B cell (primary cell): ENCODE data around the gene GOLGA6L10. TPM values are rescaled to one million over a fixed set of nuclear protein-coding genes. Genes with fewer than 3 reads are reported as not detected.
"Not testable (repeated sequence)": the region's sequence is repeated elsewhere in the genome, so short reads cannot be mapped to it uniquely, and the experiment has no call there.

Experiments
- ATAC-seq: fragments of 200-7000 bp; cut with Tn5 transposase; one replicate; pipeline ENCODE4 v1.10.0; 2021; ENCODE audit warnings: low read depth, mild to moderate bottlenecking, moderate number of reproducible peaks, moderate library complexity
- CTCF ChIA-PET: fragments of 350-600 bp; sonication (Branson Sonifier 250); formaldehyde crosslinking; loops from one replicate; lab custom pipeline; 2021; ENCODE audit warnings: antibody characterized with exemption, inconsistent platforms; lab: Charles Lee
- POLR2A ChIA-PET: fragments of 350-600 bp; sonication (Branson Sonifier 250); formaldehyde crosslinking; loops from one replicate; lab custom pipeline; 2021; ENCODE audit warnings: antibody characterized with exemption; lab: Charles Lee
- DNase-seq: peaks from one replicate; pipeline ENCODE4 v3.0.0; 2013
- H2AFZ ChIP-seq: 2 replicates; pipeline ENCODE4 v1.6.1; 2012; ENCODE audit warnings: mild to moderate bottlenecking, low read depth, low read length; ENCODE audit not compliant: insufficient read depth, poor library complexity, severe bottlenecking
- H3K27ac ChIP-seq, 2 donors: 1 replicate in 1 of 2; 2 replicates in 1 of 2; pipeline ENCODE4 v1.5.1; 2012 to 2013; ENCODE audit warnings: low read length in 2 of 2, mild to moderate bottlenecking in 2 of 2, moderate library complexity in 1 of 2
- H3K27me3 ChIP-seq, 4 experiments: fragments of 200-600 bp in 1 of 4; sonication (generic) in 1 of 4; replicated peaks in 1 of 4; 1 replicate in 2 of 4; 2 replicates in 2 of 4; pipeline versions ENCODE4 v1.6.1 to v1.7.0; 2013 to 2016; ENCODE audit warnings: low read length in 3 of 4, mild to moderate bottlenecking in 2 of 4, mixed read lengths in 1 of 4, moderate library complexity in 1 of 4; ENCODE audit not compliant: insufficient read depth in 4 of 4, control insufficient read depth in 3 of 4; ENCODE audit errors: control extremely low read depth in 1 of 4
- H3K36me3 ChIP-seq, 2 experiments: replicated peaks in 1 of 2; 1 replicate in 1 of 2; 2 replicates in 1 of 2; pipeline versions ENCODE4 v1.6.1 to v1.7.1; 2013; ENCODE audit warnings: low read length in 1 of 2; ENCODE audit not compliant: insufficient read depth in 2 of 2, control insufficient read depth in 1 of 2; ENCODE audit errors: control extremely low read depth in 1 of 2, extremely low read depth in 1 of 2
- H3K4me1 ChIP-seq, 2 donors: fragments of 200-600 bp in 1 of 2; sonication (generic) in 1 of 2; 1 replicate in 1 of 2; 2 replicates in 1 of 2; pipeline versions ENCODE4 v1.5.1 to v1.6.1; 2013 to 2017; ENCODE audit warnings: low read length in 2 of 2; ENCODE audit not compliant: control insufficient read depth in 2 of 2, insufficient read depth in 2 of 2
- H3K4me2 ChIP-seq: replicated peaks from 2 replicates; pipeline ENCODE3; 2012; ENCODE audit warnings: mild to moderate bottlenecking, low read depth, low read length; ENCODE audit not compliant: poor library complexity, severe bottlenecking
- H3K4me3 ChIP-seq, 5 experiments: fragments of 200-600 bp in 1 of 5; sonication (generic) in 1 of 5; 1 replicate in 3 of 5; 2 replicates in 2 of 5; pipeline versions ENCODE4 v1.5.1 to v1.7.0; 2011 to 2016; ENCODE audit warnings: low read length in 4 of 5, mild to moderate bottlenecking in 4 of 5, low read depth in 2 of 5, control low read depth in 1 of 5, moderate library complexity in 1 of 5; ENCODE audit not compliant: insufficient read depth in 1 of 5; ENCODE audit errors: control extremely low read depth in 1 of 5, extremely low read depth in 1 of 5
- H3K79me2 ChIP-seq: fragments of 200-600 bp; sonication (generic); one replicate; pipeline ENCODE4 v1.6.0; 2016; ENCODE audit warnings: low read length; ENCODE audit not compliant: control insufficient read depth, insufficient read depth
- H3K9ac ChIP-seq: fragments of 200-600 bp; sonication (generic); 2 replicates; pipeline ENCODE4 v1.6.1; 2017; ENCODE audit warnings: mild to moderate bottlenecking, low read length, moderate library complexity
- H3K9me3 ChIP-seq, 3 donors: one replicate each; pipeline versions ENCODE4 v1.6.1 to v1.7.1; 2013; ENCODE audit warnings: low read length in 2 of 3; ENCODE audit not compliant: control insufficient read depth in 2 of 3, insufficient read depth in 1 of 3; ENCODE audit errors: control extremely low read depth in 1 of 3
- H4K20me1 ChIP-seq: 2 replicates; pipeline ENCODE4 v1.6.0; 2012; ENCODE audit warnings: mild to moderate bottlenecking, low read length; ENCODE audit not compliant: insufficient read depth, control insufficient read depth, poor library complexity, severe bottlenecking
- H3K27ac Mint-ChIP-seq: one replicate; pipeline ENCODE4 v1.8.0; 2021; ENCODE audit warnings: mixed read lengths
- H3K27me3 Mint-ChIP-seq: one replicate; pipeline ENCODE4 v1.8.0; 2021; ENCODE audit warnings: mixed read lengths
- H3K4me1 Mint-ChIP-seq: one replicate; pipeline ENCODE4 v1.8.0; 2021; ENCODE audit warnings: mixed read lengths
- H3K4me3 Mint-ChIP-seq: one replicate; pipeline ENCODE4 v1.8.0; 2021; ENCODE audit warnings: mixed read lengths
- H3K9me3 Mint-ChIP-seq: one replicate; pipeline ENCODE4 v1.8.0; 2022; ENCODE audit warnings: mixed read lengths; ENCODE audit not compliant: insufficient read depth
- EZH2 ChIP-seq: IDR thresholded peaks from 2 replicates; pipeline ENCODE4 v1.6.1; 2012; ENCODE audit warnings: borderline replicate concordance, low read depth, mild to moderate bottlenecking, moderate library complexity, low read length; ENCODE audit not compliant: insufficient read depth, poor library complexity, severe bottlenecking
- whole genome bisulfite sequencing: methylation state at CpG from one replicate; pipeline ENCODE4 v1.1.5; 2013; ENCODE audit warnings: missing lambda C conversion rate; ENCODE audit not compliant: insufficient coverage; 5-methylcytosine and 5-hydroxymethylcytosine counted together
- intact Hi-C: fragments of 100-400 bp; cut with micrococcal nuclease; formaldehyde crosslinking; loops from one replicate; pipeline ENCODE4 v1.10.0; 2022
- polyA plus RNA-seq: library from polyadenylated mRNA; depleted of rRNA; stranded (reverse); fragments of >200 nt; gene quantifications from 2 replicates; pipeline ENCODE4 v1.2.3, GENCODE V29; 2012
- total RNA-seq, 2 donors: library from RNA; stranded (reverse); fragments of 120-200 nt in 1 of 2; gene quantifications; 1 replicate in 1 of 2; 2 replicates in 1 of 2; pipeline versions ENCODE4 v1.2.3 to v1.2.4, GENCODE V29; 2013 to 2022
- TF ChIP-seq, protein P1 (sequence below): fragments of 200-600 bp; IDR thresholded peaks from one replicate; pipeline ENCODE4 v1.8.0; 2022; ENCODE audit warnings: antibody characterized with exemption, mild to moderate bottlenecking

The GOLGA6L10 gene
- total and polyA plus RNA-seq, 2 donors (not counting 1 experiment from before 2014, with no cell fraction given) = 0.73 to 1.1 TPM

DNA sequence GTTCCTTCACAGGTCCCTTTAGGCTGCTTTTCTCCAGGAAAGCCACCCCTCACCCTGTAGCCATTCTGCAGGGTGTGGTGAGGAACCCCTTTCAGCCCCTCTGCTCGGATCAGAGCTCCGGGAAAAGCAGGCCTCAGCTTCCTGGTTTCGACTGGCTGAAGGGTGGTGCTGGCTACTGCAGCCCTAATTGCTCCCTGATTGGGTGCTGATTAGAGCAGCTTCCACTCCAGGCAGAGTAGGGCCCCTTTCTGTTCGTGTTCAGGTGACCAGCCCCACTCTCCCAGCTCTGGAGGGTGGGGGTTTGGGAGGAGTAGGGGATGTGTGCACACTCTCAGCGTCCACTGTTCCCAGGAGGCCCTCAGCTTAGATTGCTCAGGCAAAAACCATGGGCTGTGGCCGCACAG, 49.8 kb downstream of the GOLGA6L10 start:
- POLR2A ChIA-PET, DNase-seq: not testable (repeated sequence)
- 100% methylated on average over 3 of the region's 6 CpGs for WGBS

DNA sequence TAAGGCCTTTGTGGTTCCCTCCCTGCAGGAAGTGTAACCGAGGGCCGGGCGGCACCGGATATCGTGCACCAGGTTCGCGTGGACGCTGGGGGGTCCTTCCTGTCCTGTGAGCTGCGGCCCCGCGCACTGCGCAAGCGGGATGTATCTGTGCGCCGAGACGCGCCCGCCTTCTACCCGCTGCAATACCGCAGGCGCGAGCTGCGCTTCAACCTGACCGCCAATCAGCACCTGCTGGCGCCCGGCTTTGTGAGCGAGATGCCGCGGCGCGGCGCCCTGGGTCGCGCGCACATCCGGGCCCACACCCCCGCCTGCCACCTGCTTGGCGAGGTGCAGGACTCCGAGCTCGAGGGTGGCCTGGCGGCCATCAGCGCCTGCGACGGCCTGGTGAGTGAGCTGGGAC, 50.8 kb downstream of the GOLGA6L10 start:
- H3K27ac ChIP-seq = no peak overlapping the region

More for the DNA sequence above, 49.8 kb downstream of the GOLGA6L10 start:
- H3K27ac Mint-ChIP-seq, H3K36me3 ChIP-seq, H3K27me3 ChIP-seq, H3K27me3 Mint-ChIP-seq, ATAC-seq, intact Hi-C loops, H3K9ac ChIP-seq, H4K20me1 ChIP-seq, H3K9me3 Mint-ChIP-seq, H3K4me1 ChIP-seq, H3K4me3 ChIP-seq, H2AFZ ChIP-seq, H3K4me3 Mint-ChIP-seq, H3K79me2 ChIP-seq, H3K4me1 Mint-ChIP-seq, H3K4me2 ChIP-seq, CTCF ChIA-PET, H3K9me3 ChIP-seq, H3K27ac ChIP-seq: not testable (repeated sequence)

More for the DNA sequence above, 50.8 kb downstream of the GOLGA6L10 start:
- ChIA-PET CTCF (no interaction called here), POLR2A (no interaction called here)
- intact Hi-C loops = no loop called here
- Mint-ChIP-seq H3K27ac (no peak overlapping the region), H3K9me3 (no peaks in the 10 kb centered on the region), H3K4me1 (peaks cover 2% of the 10 kb centered on the region), H3K4me3 (no peak overlapping the region), H3K27me3 (no peaks in the 10 kb centered on the region)
- H3K4me2 ChIP-seq = peak overlapping the region; percentile 66
- H3K79me2 ChIP-seq = no peaks in the 10 kb centered on the region
- peaks cover 0 to 5% of the 10 kb centered on the region in 2 donors for H3K4me1 ChIP-seq
- peak overlapping the region; percentile 62 for H2AFZ ChIP-seq
- H3K4me3 ChIP-seq = peak overlapping the region in 3 of 5 experiments; percentile 25 to 36 (median 32)
- no peaks in the 10 kb centered on the region for H3K36me3 ChIP-seq
- peak; percentile 24 for DNase-seq
- 24% methylated on average over 41 of the region's 44 CpGs for WGBS
- H3K9me3 ChIP-seq = no peaks in the 10 kb centered on the region
- ATAC-seq = no peak
- H3K9ac ChIP-seq = no peak overlapping the region
- H4K20me1 ChIP-seq = no peaks in the 10 kb centered on the region
- TF ChIP-seq EZH2 = no peak
- TF ChIP-seq, protein P1, sequence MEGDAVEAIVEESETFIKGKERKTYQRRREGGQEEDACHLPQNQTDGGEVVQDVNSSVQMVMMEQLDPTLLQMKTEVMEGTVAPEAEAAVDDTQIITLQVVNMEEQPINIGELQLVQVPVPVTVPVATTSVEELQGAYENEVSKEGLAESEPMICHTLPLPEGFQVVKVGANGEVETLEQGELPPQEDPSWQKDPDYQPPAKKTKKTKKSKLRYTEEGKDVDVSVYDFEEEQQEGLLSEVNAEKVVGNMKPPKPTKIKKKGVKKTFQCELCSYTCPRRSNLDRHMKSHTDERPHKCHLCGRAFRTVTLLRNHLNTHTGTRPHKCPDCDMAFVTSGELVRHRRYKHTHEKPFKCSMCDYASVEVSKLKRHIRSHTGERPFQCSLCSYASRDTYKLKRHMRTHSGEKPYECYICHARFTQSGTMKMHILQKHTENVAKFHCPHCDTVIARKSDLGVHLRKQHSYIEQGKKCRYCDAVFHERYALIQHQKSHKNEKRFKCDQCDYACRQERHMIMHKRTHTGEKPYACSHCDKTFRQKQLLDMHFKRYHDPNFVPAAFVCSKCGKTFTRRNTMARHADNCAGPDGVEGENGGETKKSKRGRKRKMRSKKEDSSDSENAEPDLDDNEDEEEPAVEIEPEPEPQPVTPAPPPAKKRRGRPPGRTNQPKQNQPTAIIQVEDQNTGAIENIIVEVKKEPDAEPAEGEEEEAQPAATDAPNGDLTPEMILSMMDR = no peak
- no peaks in the 10 kb centered on the region for H3K27me3 ChIP-seq
